GM21381 (cell line): ENCODE data around the gene BABAM2.

Experiments
- ATAC-seq: cut with Tn5 transposase; IDR thresholded peaks from one replicate; pipeline ENCODE4 v1.9.1; 2021; ENCODE audit warnings: mild to moderate bottlenecking, moderate library complexity; ENCODE audit not compliant: unreplicated experiment

BABAM2 gene

GRCh38 chr2:28055325-28055970 lies 164.9 kb downstream of the BABAM2 start:
- ATAC-seq = no peak

GRCh38 chr2:28058791-28059190 lies 168.3 kb downstream of the BABAM2 start:
- ATAC-seq = no peak

GRCh38 chr2:28062867-28063266 lies 172.3 kb downstream of the BABAM2 start:
- ATAC-seq = no peak

GRCh38 chr2:28063492-28063962 lies 173.0 kb downstream of the BABAM2 start:
- ATAC-seq = no peak

GRCh38 chr2:28067602-28068001 lies 177.1 kb downstream of the BABAM2 start:
- ATAC-seq = no peak

GRCh38 chr2:28068088-28068487 lies 177.6 kb downstream of the BABAM2 start:
- no peak for ATAC-seq

GRCh38 chr2:28068527-28068926 lies 178.0 kb downstream of the BABAM2 start:
- no peak for ATAC-seq

- no peak for ATAC-seq
Observed at GRCh38 chr2:28071221-28071620, 180.7 kb downstream of the BABAM2 start.

- ATAC-seq = no peak
Observed at GRCh38 chr2:28074137-28074536, 183.6 kb downstream of the BABAM2 start.

GRCh38 chr2:28080911-28081310 lies 190.4 kb downstream of the BABAM2 start:
- ATAC-seq = no peak

- no peak for ATAC-seq
Observed at GRCh38 chr2:28082131-28082530, 191.6 kb downstream of the BABAM2 start.

GRCh38 chr2:28083476-28083875 lies 192.9 kb downstream of the BABAM2 start:
- ATAC-seq = no peak

- ATAC-seq = no peak
Observed at GRCh38 chr2:28084564-28084963, 194.0 kb downstream of the BABAM2 start.

GRCh38 chr2:28085201-28085600 lies 194.7 kb downstream of the BABAM2 start:
- ATAC-seq = no peak

- ATAC-seq = no peak
Observed at GRCh38 chr2:28086611-28087010, 196.1 kb downstream of the BABAM2 start.

GRCh38 chr2:28088970-28089369 lies 198.4 kb downstream of the BABAM2 start:
- no peak for ATAC-seq

GRCh38 chr2:28089486-28089885 lies 199.0 kb downstream of the BABAM2 start:
- ATAC-seq = no peak

- no peak for ATAC-seq
Observed at GRCh38 chr2:28093308-28093707, 202.8 kb downstream of the BABAM2 start.

GRCh38 chr2:28093768-28094167 lies 203.2 kb downstream of the BABAM2 start:
- ATAC-seq = no peak

GRCh38 chr2:28094739-28095138 lies 204.2 kb downstream of the BABAM2 start:
- no peak for ATAC-seq

- no peak for ATAC-seq
Observed at GRCh38 chr2:28095622-28096021, 205.1 kb downstream of the BABAM2 start.

GRCh38 chr2:28096421-28096820 lies 205.9 kb downstream of the BABAM2 start:
- ATAC-seq = no peak
